Mesenchymal stem cell (in vitro differentiated cells and primary cell): ENCODE results near the gene CERK.

ENCODE experiments used
- DNase-seq: peaks from one replicate; pipeline ENCODE4 v3.0.0-alpha.2; 2013
- H2AFZ ChIP-seq: one replicate; pipeline ENCODE4 v1.6.1; 2013; ENCODE audit warnings: low read depth, mild to moderate bottlenecking, control low read depth, inconsistent platforms, low read length, moderate library complexity
- H2AK5ac ChIP-seq: 2 replicates; pipeline ENCODE4 v1.6.1; 2013; ENCODE audit warnings: low read length, moderate library complexity, mild to moderate bottlenecking, inconsistent platforms; ENCODE audit not compliant: severe bottlenecking
- H2BK120ac ChIP-seq: one replicate; pipeline ENCODE4 v1.6.1; 2013; ENCODE audit warnings: low read depth, mild to moderate bottlenecking, inconsistent platforms, low read length, moderate library complexity
- H2BK12ac ChIP-seq, 2 experiments: one replicate each; pipeline ENCODE4 v1.6.1; 2013; ENCODE audit warnings: inconsistent platforms in 2 of 2, low read length in 2 of 2, mild to moderate bottlenecking in 2 of 2, moderate library complexity in 2 of 2, control low read depth in 1 of 2
- H2BK15ac ChIP-seq: one replicate; pipeline ENCODE4 v1.6.1; 2013; ENCODE audit warnings: mild to moderate bottlenecking, low read depth, inconsistent platforms; ENCODE audit not compliant: poor library complexity, severe bottlenecking
- H2BK5ac ChIP-seq: 2 replicates; pipeline ENCODE4 v1.6.1; 2013; ENCODE audit warnings: low read depth, mild to moderate bottlenecking, low read length, control low read depth, inconsistent platforms; ENCODE audit not compliant: poor library complexity, severe bottlenecking
- H3K14ac ChIP-seq, 2 experiments: one replicate each; pipeline ENCODE4 v1.6.1; 2013; ENCODE audit warnings: inconsistent platforms in 2 of 2, low read length in 2 of 2, control low read depth in 1 of 2, mild to moderate bottlenecking in 1 of 2, moderate library complexity in 1 of 2
- H3K18ac ChIP-seq, 2 experiments: one replicate each; pipeline ENCODE4 v1.6.1; 2013; ENCODE audit warnings: inconsistent platforms in 2 of 2, low read length in 2 of 2, control low read depth in 1 of 2, low read depth in 1 of 2, mild to moderate bottlenecking in 1 of 2
- H3K23ac ChIP-seq, 2 experiments: one replicate each; pipeline ENCODE4 v1.6.1; 2013; ENCODE audit warnings: inconsistent platforms in 2 of 2, low read length in 2 of 2, mild to moderate bottlenecking in 2 of 2, moderate library complexity in 2 of 2, control low read depth in 1 of 2
- H3K27ac ChIP-seq: 2 replicates; pipeline ENCODE4 v1.5.1; 2013; ENCODE audit warnings: mild to moderate bottlenecking, moderate library complexity, low read length, control low read depth, inconsistent platforms; ENCODE audit not compliant: poor library complexity, severe bottlenecking
- H3K27me3 ChIP-seq, 2 experiments: 2 replicates each; pipeline versions ENCODE4 v1.6.1 to v1.7.0; 2013; ENCODE audit warnings: low read length in 2 of 2, mild to moderate bottlenecking in 2 of 2, moderate library complexity in 2 of 2, control low read depth in 1 of 2, inconsistent platforms in 1 of 2; ENCODE audit not compliant: control insufficient read depth in 1 of 2, insufficient read depth in 1 of 2
- H3K36me3 ChIP-seq, 2 experiments: 2 replicates each; pipeline versions ENCODE4 v1.6.1 to v1.7.0; 2013; ENCODE audit warnings: low read length in 2 of 2, control low read depth in 1 of 2, inconsistent platforms in 1 of 2, low read depth in 1 of 2, mild to moderate bottlenecking in 1 of 2; ENCODE audit not compliant: insufficient read depth in 2 of 2, control insufficient read depth in 1 of 2
- H3K4ac ChIP-seq, 2 experiments: one replicate each; pipeline ENCODE4 v1.6.1; 2013; ENCODE audit warnings: inconsistent platforms in 2 of 2, low read length in 2 of 2, mild to moderate bottlenecking in 2 of 2, moderate library complexity in 2 of 2, control low read depth in 1 of 2, low read depth in 1 of 2
- H3K4me1 ChIP-seq: 2 replicates; pipeline ENCODE4 v1.6.1; 2013; ENCODE audit warnings: low read depth, low read length, control low read depth; ENCODE audit not compliant: control insufficient read depth, insufficient read depth
- H3K4me2 ChIP-seq: 2 replicates; pipeline ENCODE4 v1.6.1; 2013; ENCODE audit warnings: low read length, mild to moderate bottlenecking, inconsistent platforms; ENCODE audit not compliant: poor library complexity, severe bottlenecking
- H3K4me3 ChIP-seq, 2 experiments: 2 replicates each; pipeline versions ENCODE4 v1.5.1 to v1.7.0; 2013; ENCODE audit warnings: low read length in 2 of 2, mild to moderate bottlenecking in 2 of 2, control low read depth in 1 of 2, low read depth in 1 of 2; ENCODE audit not compliant: insufficient read depth in 1 of 2
- H3K79me1 ChIP-seq: replicated peaks from 2 replicates; pipeline ENCODE4 v1.6.1; 2013; ENCODE audit warnings: mild to moderate bottlenecking, control low read depth, low read length, inconsistent platforms; ENCODE audit not compliant: poor library complexity, severe bottlenecking
- H3K9ac ChIP-seq: 2 replicates; pipeline ENCODE4 v1.7.0; 2013; ENCODE audit warnings: mild to moderate bottlenecking, low read length, moderate library complexity
- H3K9me3 ChIP-seq: 2 replicates; pipeline ENCODE4 v1.7.0; 2013; ENCODE audit warnings: mild to moderate bottlenecking, low read length; ENCODE audit not compliant: control insufficient read depth
- H4K8ac ChIP-seq: one replicate; pipeline ENCODE4 v1.6.1; 2013; ENCODE audit warnings: inconsistent platforms, mild to moderate bottlenecking, low read length, moderate library complexity
- H4K91ac ChIP-seq: one replicate; pipeline ENCODE4 v1.6.1; 2013; ENCODE audit warnings: mild to moderate bottlenecking, low read length, inconsistent platforms
- whole genome bisulfite sequencing: methylation state at CpG from one replicate; pipeline ENCODE4 v1.1.7; 2013; ENCODE audit warnings: mixed read lengths; 5-methylcytosine and 5-hydroxymethylcytosine counted together

CERK gene

GRCh38 chr22:46774253-46774979, 36.4 kb upstream of the CERK start:
- Histone ChIP-seq H3K4ac (no peak overlapping the region), H3K27me3 (no peaks in the 10 kb centered on the region), H2BK5ac (peak overlapping the region; percentile 83), H3K23ac (no peak overlapping the region), H4K8ac (peak overlapping the region; percentile 32), H3K14ac (no peak overlapping the region), H2AK5ac (peak overlapping the region; percentile 85), H3K9me3 (no peaks in the 10 kb centered on the region), H3K4me2 (peak overlapping the region; percentile 3), H3K36me3 (peaks cover 6 to 8% of the 10 kb centered on the region in 2 experiments), H3K4me1 (peaks cover 53% of the 10 kb centered on the region), H3K18ac (no peak overlapping the region), H3K27ac (peak overlapping the region; percentile 94), H2BK12ac (no peak overlapping the region), H3K4me3 (no peak overlapping the region), H3K79me1 (peaks cover 22% of the 10 kb centered on the region), H2BK15ac (no peak overlapping the region), H4K91ac (peak overlapping the region; percentile 8), H2BK120ac (peak overlapping the region; percentile 45), H3K9ac (peak overlapping the region; percentile 43), H2AFZ (no peak overlapping the region)
- no peak for DNase-seq
- 85% methylated on average over 23 of the region's 24 CpGs for WGBS

GRCh38 chr22:46773076-46773475, 35.0 kb upstream of the CERK start:
- DNase-seq = no peak
- Histone ChIP-seq H3K36me3 (peaks cover 6 to 9% of the 10 kb centered on the region in 2 experiments), H3K9ac (no peak overlapping the region)

GRCh38 chr22:46770726-46771125, 32.7 kb upstream of the CERK start:
- no peak overlapping the region for H3K18ac ChIP-seq
- no peak for DNase-seq
- peaks cover 6 to 21% of the 10 kb centered on the region in 2 experiments for H3K36me3 ChIP-seq
- H2BK12ac ChIP-seq = no peak overlapping the region
- H3K27me3 ChIP-seq = no peaks in the 10 kb centered on the region
- peaks cover 44% of the 10 kb centered on the region for H3K4me1 ChIP-seq
- H3K4me3 ChIP-seq = no peak overlapping the region
- peak overlapping the region; percentile 76 for H2AK5ac ChIP-seq
- H3K9me3 ChIP-seq = no peaks in the 10 kb centered on the region
- no peak overlapping the region for H3K4ac ChIP-seq
- H3K27ac ChIP-seq = no peak overlapping the region
- H3K14ac ChIP-seq = no peak overlapping the region
- H3K4me2 ChIP-seq = no peak overlapping the region
- 97% methylated on average over 6 of the region's 9 CpGs for WGBS
- no peak overlapping the region for H2BK5ac ChIP-seq
- H4K8ac ChIP-seq = no peak overlapping the region
- H3K9ac ChIP-seq = no peak overlapping the region
- no peak overlapping the region for H4K91ac ChIP-seq
- H2BK120ac ChIP-seq = no peak overlapping the region
- H2AFZ ChIP-seq = no peak overlapping the region
- H2BK15ac ChIP-seq = no peak overlapping the region
- H3K23ac ChIP-seq = no peak overlapping the region
- peaks cover 20% of the 10 kb centered on the region for H3K79me1 ChIP-seq

More at GRCh38 chr22:46773076-46773475, 35.0 kb upstream of the CERK start:
- no peak overlapping the region for H4K8ac ChIP-seq
- no peak overlapping the region for H2BK120ac ChIP-seq
- no peak overlapping the region for H4K91ac ChIP-seq
- no peak overlapping the region for H3K4me3 ChIP-seq
- H2BK12ac ChIP-seq = no peak overlapping the region
- 92% methylated on average over 10 of the region's 10 CpGs for WGBS
- H3K4me2 ChIP-seq = no peak overlapping the region
- no peak overlapping the region for H2BK15ac ChIP-seq
- H3K27ac ChIP-seq = peak overlapping the region; percentile 94
- H3K18ac ChIP-seq = peak overlapping the region in 1 of 2 experiments; percentile 34
- H3K79me1 ChIP-seq = peaks cover 20% of the 10 kb centered on the region
- H2BK5ac ChIP-seq = no peak overlapping the region
- H2AK5ac ChIP-seq = peak overlapping the region; percentile 98
- no peak overlapping the region for H3K4ac ChIP-seq
- peak overlapping the region in 1 of 2 experiments; percentile 37 for H3K23ac ChIP-seq
- H3K14ac ChIP-seq = peak overlapping the region in 1 of 2 experiments; percentile 7
- no peaks in the 10 kb centered on the region for H3K27me3 ChIP-seq
- peaks cover 60% of the 10 kb centered on the region for H3K4me1 ChIP-seq
- no peaks in the 10 kb centered on the region for H3K9me3 ChIP-seq
- no peak overlapping the region for H2AFZ ChIP-seq

GRCh38 chr22:46770151-46770641, 32.1 kb upstream of the CERK start:
- no peak overlapping the region for H3K27ac ChIP-seq
- H3K4me3 ChIP-seq = no peak overlapping the region
- no peak for DNase-seq

More at GRCh38 chr22:46770151-46770641, 32.1 kb upstream of the CERK start:
- Histone ChIP-seq H3K9me3 (no peaks in the 10 kb centered on the region), H3K79me1 (peaks cover 20% of the 10 kb centered on the region), H3K27me3 (no peaks in the 10 kb centered on the region), H3K9ac (no peak overlapping the region), H3K4me2 (no peak overlapping the region), H2BK12ac (no peak overlapping the region), H3K36me3 (peaks cover 6 to 21% of the 10 kb centered on the region in 2 experiments), H4K91ac (no peak overlapping the region), H3K23ac (no peak overlapping the region), H2BK120ac (no peak overlapping the region), H2BK15ac (no peak overlapping the region), H4K8ac (no peak overlapping the region), H2AK5ac (peak overlapping the region; percentile 63), H2BK5ac (no peak overlapping the region), H3K18ac (no peak overlapping the region), H2AFZ (no peak overlapping the region), H3K4me1 (peaks cover 39% of the 10 kb centered on the region), H3K14ac (no peak overlapping the region), H3K4ac (no peak overlapping the region)
- 91% methylated on average over 14 of the region's 14 CpGs for WGBS
